Ovary (tissue), 3 donors: Measurements from ENCODE around the gene ST7.

Source experiments
- POLR2A ChIP-seq: fragments of 450-650 bp; IDR thresholded peaks from one replicate; pipeline ENCODE4 v1.6.1; 2017; ENCODE audit warnings: antibody characterized with exemption, mild to moderate bottlenecking, moderate library complexity
- TF ChIP-seq, protein P1 (sequence below), 3 donors: fragments of 450-650 bp in 2 of 3; fragments of 200-600 bp in 1 of 3; IDR thresholded peaks; one replicate each; pipeline versions ENCODE4 v1.5.1 to v1.8.0; 2016 to 2022; ENCODE audit warnings: antibody characterized with exemption in 3 of 3, mild to moderate bottlenecking in 1 of 3
- donor health status: DM: no; HTN: no; CAD: no.

DNA sequence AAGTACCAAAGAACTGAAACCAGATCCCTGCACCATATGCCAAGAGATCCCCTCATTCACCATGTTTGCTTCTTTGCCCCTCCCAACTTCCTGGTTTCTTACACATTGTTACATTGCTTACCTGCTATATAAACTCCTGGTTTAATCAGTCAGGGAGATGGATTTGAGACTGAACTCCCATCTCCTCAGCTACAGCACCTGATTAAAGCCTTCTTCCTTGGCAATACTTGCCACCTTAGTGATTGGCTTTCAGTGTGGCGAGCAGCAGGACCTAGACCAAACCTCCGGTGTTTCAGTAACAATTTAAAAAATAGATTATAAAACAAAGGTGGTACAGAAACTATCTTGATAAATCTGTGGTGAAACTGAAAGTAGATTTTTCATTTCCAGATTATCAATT is 122.6 kb downstream of the ST7 start:
- TF ChIP-seq, protein P1, sequence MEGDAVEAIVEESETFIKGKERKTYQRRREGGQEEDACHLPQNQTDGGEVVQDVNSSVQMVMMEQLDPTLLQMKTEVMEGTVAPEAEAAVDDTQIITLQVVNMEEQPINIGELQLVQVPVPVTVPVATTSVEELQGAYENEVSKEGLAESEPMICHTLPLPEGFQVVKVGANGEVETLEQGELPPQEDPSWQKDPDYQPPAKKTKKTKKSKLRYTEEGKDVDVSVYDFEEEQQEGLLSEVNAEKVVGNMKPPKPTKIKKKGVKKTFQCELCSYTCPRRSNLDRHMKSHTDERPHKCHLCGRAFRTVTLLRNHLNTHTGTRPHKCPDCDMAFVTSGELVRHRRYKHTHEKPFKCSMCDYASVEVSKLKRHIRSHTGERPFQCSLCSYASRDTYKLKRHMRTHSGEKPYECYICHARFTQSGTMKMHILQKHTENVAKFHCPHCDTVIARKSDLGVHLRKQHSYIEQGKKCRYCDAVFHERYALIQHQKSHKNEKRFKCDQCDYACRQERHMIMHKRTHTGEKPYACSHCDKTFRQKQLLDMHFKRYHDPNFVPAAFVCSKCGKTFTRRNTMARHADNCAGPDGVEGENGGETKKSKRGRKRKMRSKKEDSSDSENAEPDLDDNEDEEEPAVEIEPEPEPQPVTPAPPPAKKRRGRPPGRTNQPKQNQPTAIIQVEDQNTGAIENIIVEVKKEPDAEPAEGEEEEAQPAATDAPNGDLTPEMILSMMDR (IDR thresholded peaks at IDR 0.05): no peak
- TF ChIP-seq POLR2A: no peak
